Neutrophil (primary cell): ENCODE data around the gene OS9.

ENCODE experiments used
- H3K27ac ChIP-seq: fragments of 200-600 bp; sonication (generic); 2 replicates; pipeline ENCODE4 v1.5.1; 2016; ENCODE audit warnings: mild to moderate bottlenecking, moderate library complexity
- H3K27me3 ChIP-seq: fragments of 200-600 bp; sonication (generic); 2 replicates; pipeline ENCODE4 v1.6.0; 2016; ENCODE audit warnings: mild to moderate bottlenecking
- H3K36me3 ChIP-seq: fragments of 200-600 bp; sonication (generic); 2 replicates; pipeline ENCODE4 v1.5.1; 2017
- H3K4me1 ChIP-seq, 2 experiments: fragments of 200-600 bp in 1 of 2; sonication (generic) in 1 of 2; 1 replicate in 1 of 2; 2 replicates in 1 of 2; pipeline versions ENCODE4 v1.5.1 to v1.6.1; 2013 to 2016; ENCODE audit warnings: low read depth in 1 of 2, low read length in 1 of 2, mild to moderate bottlenecking in 1 of 2, moderate library complexity in 1 of 2; ENCODE audit not compliant: control insufficient read depth in 1 of 2, insufficient read depth in 1 of 2
- H3K4me3 ChIP-seq, 2 experiments: fragments of 200-600 bp in 1 of 2; sonication (generic) in 1 of 2; 1 replicate in 1 of 2; 2 replicates in 1 of 2; pipeline ENCODE4 v1.5.1; 2013 to 2016; ENCODE audit warnings: low read depth in 1 of 2, low read length in 1 of 2, mild to moderate bottlenecking in 1 of 2, moderate library complexity in 1 of 2
- H3K9me3 ChIP-seq: fragments of 200-600 bp; sonication (generic); 2 replicates; pipeline ENCODE4 v1.5.1; 2016
- TF ChIP-seq, protein P1 (sequence below): fragments of 200-600 bp; sonication (generic); IDR thresholded peaks from 2 replicates; pipeline ENCODE4 v1.5.1; 2016; ENCODE audit warnings: antibody characterized with exemption

Gene OS9

GRCh38 chr12:57740656-57741412 lies 46.9 kb downstream of the OS9 start:
- peak overlapping the region; percentile 61 to 72 for H3K4me3 ChIP-seq
- peaks cover 40% of the 10 kb centered on the region for H3K36me3 ChIP-seq
- H3K27ac ChIP-seq, result peak overlapping the region; percentile 94
- no peaks in the 10 kb centered on the region for H3K27me3 ChIP-seq
- no peaks in the 10 kb centered on the region for H3K9me3 ChIP-seq
- peaks cover 63 to 69% of the 10 kb centered on the region in 2 experiments for H3K4me1 ChIP-seq
- TF ChIP-seq, protein P1, sequence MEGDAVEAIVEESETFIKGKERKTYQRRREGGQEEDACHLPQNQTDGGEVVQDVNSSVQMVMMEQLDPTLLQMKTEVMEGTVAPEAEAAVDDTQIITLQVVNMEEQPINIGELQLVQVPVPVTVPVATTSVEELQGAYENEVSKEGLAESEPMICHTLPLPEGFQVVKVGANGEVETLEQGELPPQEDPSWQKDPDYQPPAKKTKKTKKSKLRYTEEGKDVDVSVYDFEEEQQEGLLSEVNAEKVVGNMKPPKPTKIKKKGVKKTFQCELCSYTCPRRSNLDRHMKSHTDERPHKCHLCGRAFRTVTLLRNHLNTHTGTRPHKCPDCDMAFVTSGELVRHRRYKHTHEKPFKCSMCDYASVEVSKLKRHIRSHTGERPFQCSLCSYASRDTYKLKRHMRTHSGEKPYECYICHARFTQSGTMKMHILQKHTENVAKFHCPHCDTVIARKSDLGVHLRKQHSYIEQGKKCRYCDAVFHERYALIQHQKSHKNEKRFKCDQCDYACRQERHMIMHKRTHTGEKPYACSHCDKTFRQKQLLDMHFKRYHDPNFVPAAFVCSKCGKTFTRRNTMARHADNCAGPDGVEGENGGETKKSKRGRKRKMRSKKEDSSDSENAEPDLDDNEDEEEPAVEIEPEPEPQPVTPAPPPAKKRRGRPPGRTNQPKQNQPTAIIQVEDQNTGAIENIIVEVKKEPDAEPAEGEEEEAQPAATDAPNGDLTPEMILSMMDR, result no peak

GRCh38 chr12:57741413-57741789 lies 47.5 kb downstream of the OS9 start:
- no peaks in the 10 kb centered on the region for H3K27me3 ChIP-seq

DNA sequence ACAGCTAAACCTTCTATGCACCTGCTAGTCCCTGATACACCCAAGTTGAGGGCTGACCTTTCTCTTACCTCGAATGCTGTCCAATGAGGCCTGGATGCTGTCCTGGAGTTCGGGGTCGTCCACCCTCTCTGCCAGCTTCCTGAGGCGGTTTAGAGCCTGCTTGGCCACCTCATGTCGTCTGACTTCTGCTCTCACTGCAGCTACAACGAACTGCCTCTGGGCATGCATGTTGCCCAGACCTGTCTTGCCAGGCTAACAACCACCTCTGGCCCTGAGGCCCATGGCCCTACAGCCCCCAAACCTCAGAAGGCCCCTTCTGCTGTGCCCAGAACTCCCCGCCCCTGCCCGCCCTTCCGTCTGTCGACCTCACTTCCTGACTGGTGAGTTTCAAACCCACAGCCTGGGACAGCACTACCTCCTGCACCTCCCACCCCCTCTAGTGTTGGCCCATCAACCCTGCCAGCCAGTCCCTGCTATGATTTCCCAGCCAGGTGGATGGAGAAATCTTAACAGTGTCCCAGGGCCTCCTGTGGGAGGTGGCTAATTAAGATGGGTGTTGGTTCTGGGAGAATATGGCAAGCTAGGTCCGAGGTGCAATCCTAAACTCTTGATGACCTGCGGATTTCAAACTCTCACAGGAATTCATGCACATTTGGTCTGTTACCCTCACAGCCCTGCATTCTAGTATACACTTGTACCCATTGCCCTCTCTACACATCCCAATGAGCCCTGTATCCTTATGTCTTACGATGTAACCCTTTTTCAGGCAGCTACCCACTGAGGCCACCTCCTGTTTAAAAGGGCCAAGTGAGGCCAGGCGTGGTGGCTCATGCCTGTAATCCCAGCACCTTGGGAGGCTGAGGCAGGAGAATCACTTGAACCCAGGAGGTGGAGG lies 48.2 kb downstream of the OS9 start:
- H3K4me3 ChIP-seq, result peak overlapping the region; percentile 61 to 72
- TF ChIP-seq, protein P1, result peak; percentile 72
- peaks cover 63 to 69% of the 10 kb centered on the region in 2 experiments for H3K4me1 ChIP-seq
- H3K27ac ChIP-seq, result peak overlapping the region; percentile 94
- H3K36me3 ChIP-seq, result peaks cover 28% of the 10 kb centered on the region
- no peaks in the 10 kb centered on the region for H3K9me3 ChIP-seq
- no peaks in the 10 kb centered on the region for H3K27me3 ChIP-seq

More at GRCh38 chr12:57741413-57741789, 47.5 kb downstream of the OS9 start:
- Histone ChIP-seq H3K4me3 (peak overlapping the region; percentile 61 to 72), H3K36me3 (peaks cover 35% of the 10 kb centered on the region), H3K9me3 (no peaks in the 10 kb centered on the region), H3K27ac (peak overlapping the region; percentile 94), H3K4me1 (peaks cover 63 to 69% of the 10 kb centered on the region in 2 experiments)
- TF ChIP-seq, protein P1, result no peak

DNA sequence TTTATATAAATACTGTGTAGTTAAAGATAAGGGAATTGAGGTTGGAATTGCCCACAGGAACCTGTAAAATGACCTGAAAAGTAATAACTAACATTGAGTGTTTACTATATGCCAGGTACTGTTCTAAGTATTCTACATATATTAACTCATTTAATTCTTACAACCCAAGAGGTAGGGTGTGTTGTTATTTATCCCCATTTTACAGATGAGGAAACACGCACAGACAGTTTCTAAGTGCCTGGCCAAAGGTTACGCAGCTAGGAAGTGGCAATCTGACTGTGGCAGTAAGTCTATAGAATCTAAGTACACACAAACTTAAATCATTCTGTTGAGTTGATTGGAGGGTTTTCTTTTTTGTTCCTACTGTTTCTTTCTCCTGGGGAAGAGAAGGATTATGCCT lies 49.8 kb downstream of the OS9 start:
- Histone ChIP-seq H3K27ac (peak overlapping the region; percentile 94), H3K9me3 (no peaks in the 10 kb centered on the region), H3K36me3 (peaks cover 13% of the 10 kb centered on the region), H3K4me1 (peaks cover 63 to 69% of the 10 kb centered on the region in 2 experiments), H3K4me3 (peak overlapping the region; percentile 59 to 69), H3K27me3 (no peaks in the 10 kb centered on the region)
- TF ChIP-seq, protein P1, result no peak

- Histone ChIP-seq H3K27me3 (no peaks in the 10 kb centered on the region), H3K4me1 (peaks cover 59 to 64% of the 10 kb centered on the region in 2 experiments), H3K9me3 (no peaks in the 10 kb centered on the region), H3K36me3 (peaks cover 9% of the 10 kb centered on the region), H3K27ac (peak overlapping the region; percentile 94), H3K4me3 (peak overlapping the region; percentile 59 to 69)
- TF ChIP-seq, protein P1, result no peak
These were observed 50.4 kb downstream of the OS9 start for GRCh38 chr12:57744194-57744776.
